Right forelimb (tissue), 1 donor: Measurements from ENCODE around the gene IDUA.
"Not testable (repeated sequence)": the region's sequence is repeated elsewhere in the genome, so short reads cannot be mapped to it uniquely, and the experiment has no call there.

ENCODE experiments used
- DNase-seq: peaks from one replicate; pipeline ENCODE4 v3.0.0-alpha.2; 2018

The IDUA gene

DNA sequence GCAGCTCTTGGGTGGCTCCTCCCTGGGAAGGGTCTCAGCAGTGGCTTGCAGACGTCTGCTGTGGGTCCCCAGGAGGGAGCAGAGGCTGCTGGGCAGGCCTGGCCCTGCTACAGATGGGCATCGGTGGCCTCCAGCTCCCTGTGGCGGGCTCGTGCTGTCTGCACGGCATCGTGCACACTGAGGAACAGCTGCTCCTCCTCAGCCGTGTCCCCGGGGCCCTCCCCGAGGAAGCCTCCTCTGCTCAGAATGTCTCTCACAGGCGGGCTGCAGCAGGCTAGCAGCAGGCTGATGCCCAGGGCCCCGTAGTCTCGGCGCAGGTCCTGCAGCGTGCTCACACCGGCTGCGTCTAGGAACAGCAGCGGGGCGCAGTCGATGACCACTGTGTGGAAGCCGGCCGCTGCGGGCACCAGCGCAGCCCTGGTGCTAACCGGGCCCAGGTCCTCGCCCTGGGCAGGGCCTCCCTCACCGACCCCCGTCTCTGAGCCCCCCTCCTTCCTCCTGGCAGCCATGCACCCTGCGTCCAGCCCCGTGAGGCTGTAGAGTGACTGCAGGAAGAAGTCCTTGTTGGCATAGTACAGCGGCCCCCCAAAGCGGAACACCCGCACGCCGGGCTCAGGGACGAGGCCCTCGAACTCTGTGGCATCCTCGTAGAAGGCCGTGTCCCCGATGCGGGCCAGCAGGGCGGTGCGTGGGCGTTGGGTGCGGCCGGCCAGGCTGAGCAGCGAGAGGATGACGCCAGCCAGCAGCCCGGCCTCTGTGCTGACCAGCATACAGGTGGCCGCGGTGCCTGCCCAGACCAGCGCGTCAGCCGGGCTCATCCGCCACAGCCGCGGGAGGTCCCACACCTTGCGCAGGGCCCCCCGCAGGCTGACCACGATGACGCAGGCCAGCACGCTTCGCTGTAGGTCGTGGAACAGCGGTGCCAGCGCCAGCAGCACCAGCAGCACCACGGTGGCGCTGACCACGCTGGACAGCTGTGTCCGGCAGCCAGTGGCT lies 2.2 kb downstream of the IDUA start:
- no peak for DNase-seq

DNA sequence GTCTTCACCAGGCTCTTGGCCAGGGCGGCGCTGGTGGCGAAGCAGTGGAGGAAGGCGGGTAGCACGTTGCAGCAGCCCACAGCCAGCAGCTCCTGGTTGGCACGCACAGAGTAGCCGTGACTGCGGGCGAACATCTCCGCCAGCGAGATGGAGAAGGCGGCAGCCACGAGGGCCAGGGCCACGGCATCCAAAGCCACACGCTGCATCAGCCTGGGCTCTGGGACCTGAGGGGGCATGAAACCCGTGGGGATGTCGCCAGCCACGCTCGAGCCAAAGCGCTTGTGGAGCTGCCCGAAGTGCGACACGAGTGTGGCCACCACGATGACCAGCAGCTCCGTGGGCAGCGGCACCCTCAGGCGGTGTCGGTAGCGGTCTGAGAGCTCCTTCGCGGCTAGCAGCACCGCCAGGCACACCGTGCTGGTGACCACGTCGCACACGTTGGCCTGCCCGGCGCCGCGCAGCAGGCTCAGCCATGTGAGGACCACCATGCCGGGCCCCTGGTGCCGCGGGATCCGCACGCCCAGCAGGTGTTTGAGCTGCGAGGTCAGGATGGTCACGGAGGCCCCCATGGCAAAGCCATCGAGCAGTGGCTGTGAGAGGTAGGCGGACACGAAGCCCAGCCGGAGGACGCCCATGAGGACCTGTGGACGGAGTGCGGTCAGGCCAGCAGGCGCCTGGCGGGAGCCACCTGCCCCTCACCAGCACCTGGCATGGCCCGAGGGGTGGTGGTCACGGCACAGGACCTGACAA lies 3.1 kb downstream of the IDUA start:
- no peak for DNase-seq

DNA sequence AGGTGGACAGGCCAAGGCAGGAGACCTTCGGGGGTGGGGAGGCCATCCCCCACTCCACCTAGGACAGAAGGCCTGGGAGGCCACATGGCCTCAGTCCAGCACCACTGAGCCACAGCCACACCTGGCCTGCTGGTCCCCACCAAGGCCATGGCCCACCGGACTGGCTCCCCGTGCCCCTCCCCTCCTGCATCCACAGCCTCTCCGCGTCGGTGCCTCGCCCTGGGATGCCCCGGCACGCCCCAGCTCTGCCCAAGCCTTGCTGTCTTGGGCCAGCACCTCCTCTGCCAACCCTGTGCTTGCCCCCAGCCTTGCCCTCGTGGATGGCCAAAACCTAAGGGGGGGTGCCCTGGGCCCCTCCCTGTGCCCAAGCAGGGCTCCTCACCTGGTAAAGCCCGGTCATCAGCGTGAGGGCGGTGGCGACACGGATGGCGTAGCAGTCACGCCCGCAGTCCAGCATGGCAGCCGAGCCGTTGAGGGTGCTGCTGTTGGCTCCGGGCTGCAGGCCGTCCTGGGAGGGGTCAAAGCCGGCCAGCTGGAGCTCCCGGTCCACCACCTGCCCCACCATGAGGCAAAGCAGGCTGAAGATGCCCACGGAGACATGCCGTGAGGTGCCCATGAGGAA lies 4.0 kb downstream of the IDUA start:
- no peak for DNase-seq

DNA sequence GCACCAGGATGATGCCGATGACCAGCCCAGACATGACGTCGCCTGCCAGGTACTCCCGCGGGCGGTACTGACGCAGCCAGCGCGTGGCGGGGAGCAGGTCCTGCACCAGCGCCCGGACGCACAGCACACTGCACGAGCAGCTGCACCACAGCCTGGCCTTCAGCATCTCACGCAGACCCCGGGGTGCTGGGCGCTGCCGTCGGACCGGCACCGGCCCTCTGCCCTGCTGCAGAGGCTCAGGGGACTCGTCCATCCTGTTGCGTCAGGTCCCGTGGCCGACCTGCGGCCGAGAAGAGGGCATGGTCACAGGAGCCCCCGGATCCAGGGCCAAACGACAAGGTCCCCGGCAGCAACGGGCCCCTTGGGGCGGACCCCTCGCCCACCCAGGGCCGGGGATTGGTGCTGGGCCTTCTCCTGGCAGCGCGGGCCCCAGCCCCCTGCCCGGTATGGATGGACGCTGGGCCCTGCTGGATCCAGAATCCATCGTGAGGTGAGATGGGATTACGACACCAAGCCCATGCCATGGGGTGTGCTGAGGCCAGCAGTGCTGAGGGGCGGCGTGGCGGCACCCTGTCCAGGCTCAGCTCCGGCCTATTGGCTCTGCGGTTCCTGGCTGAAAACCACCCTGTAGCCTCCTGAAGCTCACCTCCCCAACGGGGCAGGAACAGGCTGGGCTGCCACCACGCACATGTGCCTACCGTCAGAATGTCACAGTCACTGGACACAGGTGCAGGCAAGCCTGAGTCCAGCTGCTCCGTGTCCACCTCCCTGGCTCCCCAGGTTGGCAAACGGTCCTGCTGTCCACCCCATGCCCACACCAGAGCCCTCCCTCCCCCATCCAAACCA lies 4.8 kb downstream of the IDUA start:
- no peak for DNase-seq

DNA sequence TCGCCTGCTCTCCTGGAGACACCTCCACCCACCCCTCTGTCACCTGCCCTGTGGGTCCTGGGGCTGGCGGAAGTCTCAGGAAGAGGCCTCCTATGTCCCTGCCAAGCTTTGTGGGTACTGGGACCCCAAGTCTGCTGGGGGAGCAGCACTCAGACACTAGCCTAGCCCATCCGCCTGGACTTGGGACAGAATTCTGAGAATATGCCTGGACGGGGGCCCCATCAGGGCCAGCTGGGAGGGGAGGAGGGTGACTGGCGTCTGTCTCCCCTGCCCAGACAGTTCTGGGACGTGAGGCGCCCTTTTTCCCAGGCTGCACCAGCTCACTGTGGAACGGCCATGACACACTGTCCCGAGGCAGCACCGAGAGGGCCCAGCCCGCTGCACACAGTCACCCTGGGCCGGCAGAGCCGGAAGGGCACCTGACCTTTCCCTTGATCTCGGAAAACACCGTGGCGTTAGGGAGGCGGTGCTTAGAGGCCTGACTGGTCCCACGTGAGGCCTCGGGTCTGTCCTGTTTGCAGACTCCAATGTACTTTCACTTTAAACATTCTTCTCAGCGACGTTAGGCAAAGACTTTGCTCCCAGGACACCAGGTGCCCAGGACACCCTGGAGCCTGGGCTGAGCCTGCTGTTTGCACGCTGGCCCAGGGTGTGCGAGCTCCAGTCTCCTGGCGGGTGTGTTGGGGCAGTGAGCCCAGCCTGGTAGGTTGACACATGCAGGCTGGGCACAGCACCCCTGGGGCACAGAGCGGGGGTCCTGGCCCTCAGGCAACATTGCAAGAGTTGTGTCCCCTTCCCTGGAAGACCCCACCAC lies 5.7 kb downstream of the IDUA start:
- DNase-seq: no peak

DNA sequence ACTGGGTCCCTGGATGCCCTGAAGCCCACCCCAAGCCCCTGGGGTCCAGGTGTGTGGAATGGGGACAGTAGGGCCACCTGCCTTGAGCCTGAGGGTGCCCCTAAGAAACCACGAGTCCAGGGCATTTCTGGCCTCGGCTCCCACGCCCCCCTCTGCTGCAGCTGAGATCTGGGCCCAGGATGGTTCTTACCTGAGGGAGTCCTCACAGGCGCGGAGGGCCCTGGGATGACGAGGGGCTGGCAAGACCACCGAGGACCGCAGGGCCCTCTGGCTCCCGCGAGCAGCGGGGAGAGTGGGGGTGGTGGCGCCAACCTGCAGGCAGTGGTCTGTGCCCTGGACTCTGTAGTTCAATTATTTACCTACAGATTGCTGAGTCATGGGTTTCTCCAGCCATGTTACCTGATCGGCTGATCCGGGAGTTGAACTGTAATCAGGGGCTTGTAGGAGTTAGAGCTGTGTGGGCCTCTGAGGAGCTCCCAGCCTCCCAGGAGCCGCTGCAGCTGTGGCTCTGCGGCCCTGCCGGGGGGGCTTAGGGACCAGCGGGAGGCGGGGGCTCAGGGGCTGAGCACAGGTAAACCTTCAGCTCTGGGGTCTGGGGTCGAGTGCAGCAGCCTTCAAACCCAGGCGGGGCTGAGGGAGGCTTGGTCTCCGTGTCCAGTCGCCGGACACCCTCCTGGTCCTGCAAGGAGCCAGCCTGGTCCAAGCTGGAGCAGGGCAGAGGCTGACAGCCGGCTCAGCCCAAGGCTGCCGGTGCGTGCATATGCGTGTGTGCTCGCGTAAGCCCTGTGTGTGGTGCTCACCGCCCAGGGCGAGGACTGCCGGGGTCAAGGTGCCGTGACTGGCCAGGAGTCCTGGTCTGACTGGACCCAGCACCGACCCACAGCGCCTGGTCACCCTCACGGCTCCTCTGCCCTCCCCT lies 6.5 kb downstream of the IDUA start, which contains the start of gene SLC26A1:
TSS of gene SLC26A1 (minus strand) at position 294 of the 919 bp plus-strand sequence. CDS start 1,701 bp downstream, outside the sequence.
- no peak for DNase-seq

DNA sequence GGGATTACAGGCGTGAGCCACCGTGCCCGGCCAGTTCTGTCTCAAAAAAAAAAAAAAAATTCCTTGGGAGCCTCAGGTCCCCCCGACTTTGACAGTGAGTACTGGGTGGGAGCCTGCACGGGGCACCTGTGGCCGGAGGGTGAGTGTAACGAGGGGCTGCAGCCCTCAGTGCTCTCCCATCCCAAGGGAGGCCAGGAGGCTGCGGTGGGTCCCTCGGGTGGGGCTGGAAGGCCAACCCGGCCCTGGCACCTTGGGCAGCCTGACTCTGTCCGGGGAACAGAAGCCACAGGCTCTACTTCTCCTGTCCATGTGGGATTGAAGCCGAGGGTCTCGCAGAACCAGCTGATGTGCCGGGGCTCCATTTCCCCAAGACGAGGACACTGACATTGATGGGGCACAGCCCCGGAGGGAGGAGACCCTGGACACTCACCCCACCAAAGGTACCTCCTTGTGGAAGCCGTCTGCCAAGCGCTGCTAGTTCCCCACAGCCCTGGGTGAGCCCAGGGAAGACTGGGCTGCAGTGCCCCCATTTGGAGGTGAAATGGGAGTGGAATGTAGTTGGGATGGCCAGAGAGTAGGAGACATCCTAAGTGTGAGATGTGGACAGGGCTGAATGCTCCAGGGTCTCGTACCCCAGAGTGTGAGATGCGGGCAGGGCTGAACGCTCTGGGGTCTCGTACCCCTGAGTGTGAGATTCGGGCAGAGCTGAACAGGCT lies 8.6 kb downstream of the IDUA start:
- no peak for DNase-seq

DNA sequence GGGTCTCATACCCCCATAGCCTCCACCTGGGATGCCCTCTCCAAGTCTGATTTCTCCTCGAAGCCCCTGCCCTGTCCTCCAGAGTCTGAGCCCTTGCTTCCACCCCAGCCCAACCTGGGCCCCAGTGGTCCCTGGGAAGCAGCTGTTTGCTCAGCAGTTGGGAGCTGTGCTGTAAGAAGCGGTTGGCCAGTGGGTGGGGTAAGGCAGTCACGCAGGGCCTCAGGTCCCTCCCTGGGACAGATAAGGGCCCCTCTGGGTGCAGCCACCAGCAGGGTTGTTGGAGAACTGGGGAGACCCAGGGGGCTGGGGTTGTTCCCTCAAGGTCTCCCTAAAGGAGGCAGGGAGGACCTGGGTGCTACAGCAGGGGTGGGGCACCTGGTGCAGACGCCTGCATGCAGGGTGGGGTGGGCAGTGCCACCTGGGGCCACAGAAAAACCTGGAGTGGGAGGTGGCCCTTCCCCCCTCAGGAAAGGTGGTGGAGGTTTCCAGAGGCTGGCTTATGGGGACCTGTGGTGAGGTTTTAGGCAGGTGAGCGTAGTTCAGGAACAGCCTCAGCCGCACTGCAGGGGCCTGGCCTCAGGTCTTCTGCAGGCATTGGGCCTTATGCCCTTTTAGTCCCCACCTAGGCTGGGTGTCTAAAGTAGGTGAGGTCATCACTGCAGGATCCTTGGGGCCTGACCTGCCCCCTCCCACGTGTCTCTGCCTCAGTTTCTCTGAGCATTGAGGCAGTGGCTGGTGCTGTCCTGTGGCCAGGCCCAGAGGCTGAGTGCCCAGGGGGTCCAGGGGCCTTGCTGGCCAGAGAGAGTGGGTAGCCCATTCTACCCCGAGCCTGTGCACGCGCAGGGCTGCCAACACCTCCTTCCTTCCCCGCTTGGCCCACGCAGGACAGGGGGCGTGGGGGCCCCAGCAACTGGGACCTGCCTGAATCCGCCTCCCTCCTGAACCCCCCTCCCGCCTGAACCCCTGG lies 9.5 kb downstream of the IDUA start:
- DNase-seq: no peak

DNA sequence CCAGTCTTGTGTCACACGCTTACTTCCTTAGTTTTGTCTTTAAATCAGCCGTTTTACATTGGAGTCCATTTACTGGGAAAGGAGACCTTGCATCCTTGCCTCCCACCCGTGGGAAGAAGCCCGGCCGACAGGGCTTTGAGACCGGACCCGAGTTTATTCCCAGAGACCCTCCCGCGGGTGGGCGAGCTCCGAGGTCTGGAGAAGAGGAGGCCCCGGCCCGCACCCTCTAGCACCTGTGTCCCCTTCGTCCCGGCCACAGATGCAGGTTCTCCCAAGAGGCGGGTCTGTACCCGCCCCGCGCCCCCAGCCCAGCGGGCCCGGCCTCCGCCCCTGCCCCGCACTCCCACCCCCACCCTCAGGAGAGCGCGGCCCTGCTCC lies 10.1 kb downstream of the IDUA start:
- no peak for DNase-seq

DNA sequence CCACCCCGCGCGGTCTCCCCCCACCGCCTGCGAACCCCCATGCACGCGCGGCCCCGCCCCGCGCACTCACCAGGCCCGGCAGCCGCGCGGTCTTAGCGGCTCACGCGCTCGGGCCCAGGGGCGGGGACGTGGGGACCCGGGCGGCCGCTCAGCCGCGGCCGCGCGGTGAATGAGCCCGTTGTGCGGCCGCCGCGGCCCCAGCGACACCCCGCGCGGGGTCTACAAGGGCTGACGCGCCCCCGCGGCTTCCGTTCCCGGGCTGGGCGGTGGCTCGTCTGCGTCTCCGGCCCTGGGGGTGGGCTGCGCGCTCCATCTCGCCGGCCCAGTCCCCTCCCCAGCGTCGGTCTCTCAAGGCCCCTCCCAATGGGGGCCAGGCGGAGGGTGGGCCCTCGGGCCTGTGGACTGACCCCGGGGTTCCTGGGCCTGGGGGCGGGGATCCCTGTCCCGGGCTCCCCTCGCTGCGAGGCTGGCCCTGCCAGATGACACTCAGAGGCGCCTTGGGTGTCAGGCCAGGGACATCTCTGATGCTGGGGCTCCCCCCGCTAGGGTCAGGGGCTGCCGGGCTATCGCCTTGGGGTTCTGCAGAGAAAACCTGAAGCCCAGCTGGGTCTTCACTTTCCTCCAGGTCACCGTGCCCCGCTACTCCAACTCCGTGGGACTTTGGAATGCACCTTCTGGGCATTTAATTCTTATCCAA lies 10.7 kb downstream of the IDUA start:
- DNase-seq: no peak

DNA sequence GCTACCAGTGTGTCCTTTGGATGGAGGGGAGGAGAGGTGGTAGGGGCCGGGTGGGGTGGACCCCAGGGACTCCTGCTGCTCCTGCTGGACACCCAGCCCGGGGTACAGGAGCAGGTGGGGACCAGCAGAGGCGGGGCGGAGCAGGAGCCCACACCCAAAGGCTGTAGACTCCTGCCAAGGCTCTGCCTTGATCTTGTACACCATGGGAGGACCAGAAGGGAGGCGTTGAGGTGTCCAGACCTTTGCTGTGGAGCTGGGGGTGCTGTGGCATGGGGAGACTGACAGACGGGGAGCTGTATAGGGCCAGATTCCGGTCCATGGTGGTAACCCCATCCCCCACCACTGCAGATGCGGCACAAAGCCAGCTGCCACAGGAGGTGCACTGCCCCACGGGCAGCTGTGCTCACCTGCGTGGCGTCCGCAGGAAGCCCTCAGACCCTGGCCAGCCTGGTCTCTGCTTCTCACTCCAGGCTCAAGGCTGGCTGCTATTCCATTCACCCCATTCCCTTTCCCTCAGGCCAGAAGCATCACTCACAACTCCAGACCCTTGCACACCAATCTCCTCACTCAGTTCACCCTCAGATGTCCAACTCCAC lies 11.3 kb downstream of the IDUA start:
- no peak for DNase-seq

DNA sequence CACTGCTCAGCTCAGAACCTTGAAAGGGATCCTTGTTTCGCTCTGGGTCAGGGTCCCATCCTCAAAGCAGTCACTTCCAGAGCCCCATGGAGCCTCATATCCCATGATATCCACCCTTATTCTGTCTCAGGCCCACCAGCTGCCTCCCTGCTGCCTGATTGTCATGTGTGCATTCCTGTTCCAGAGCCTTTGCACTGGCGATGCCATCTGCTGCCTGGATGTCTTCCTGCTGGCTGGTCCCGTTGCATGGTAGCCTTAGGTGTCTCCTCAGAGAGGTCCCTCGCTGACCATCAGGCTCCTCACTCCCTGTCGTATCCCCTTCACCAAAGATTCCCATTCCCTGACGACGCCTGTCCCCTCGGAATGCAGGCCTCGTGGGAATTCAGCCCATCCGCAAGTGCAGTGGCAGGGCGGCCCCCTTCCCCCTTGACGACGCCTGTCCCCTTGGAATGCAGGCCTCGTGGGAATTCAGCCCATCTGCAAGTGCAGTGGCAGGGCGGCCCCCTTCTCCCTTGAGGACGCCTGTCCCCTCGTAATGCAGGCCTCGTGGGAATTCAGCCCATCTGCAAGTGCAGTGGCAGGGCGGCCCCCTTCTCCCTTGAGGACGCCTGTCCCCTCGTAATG lies 12.5 kb downstream of the IDUA start:
- DNase-seq: not testable (repeated sequence)

DNA sequence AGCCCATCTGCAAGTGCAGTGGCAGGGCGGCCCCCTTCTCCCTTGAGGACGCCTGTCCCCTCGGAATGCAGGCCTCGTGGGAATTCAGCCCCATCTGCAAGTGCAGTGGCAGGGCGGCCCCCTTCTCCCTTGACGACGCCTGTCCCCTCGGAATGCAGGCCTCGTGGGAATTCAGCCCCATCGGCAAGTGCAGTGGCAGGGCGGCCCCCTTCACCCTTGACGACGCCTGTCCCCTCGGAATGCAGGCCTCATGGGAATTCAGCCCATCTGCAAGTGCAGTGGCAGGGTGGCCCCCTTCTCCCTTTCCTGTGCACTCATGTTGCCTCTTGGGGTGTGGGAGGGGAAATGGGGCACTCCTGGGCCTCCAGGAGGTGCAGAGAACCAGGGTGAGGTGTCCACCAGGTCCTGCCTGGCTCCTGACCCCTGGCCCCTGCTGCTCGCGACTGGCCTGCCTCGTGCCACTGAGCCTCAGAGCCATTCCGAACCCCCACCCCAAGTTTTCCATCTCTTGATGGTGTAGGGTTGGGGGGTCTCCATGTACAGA lies 13.1 kb downstream of the IDUA start:
- no peak for DNase-seq

DNA sequence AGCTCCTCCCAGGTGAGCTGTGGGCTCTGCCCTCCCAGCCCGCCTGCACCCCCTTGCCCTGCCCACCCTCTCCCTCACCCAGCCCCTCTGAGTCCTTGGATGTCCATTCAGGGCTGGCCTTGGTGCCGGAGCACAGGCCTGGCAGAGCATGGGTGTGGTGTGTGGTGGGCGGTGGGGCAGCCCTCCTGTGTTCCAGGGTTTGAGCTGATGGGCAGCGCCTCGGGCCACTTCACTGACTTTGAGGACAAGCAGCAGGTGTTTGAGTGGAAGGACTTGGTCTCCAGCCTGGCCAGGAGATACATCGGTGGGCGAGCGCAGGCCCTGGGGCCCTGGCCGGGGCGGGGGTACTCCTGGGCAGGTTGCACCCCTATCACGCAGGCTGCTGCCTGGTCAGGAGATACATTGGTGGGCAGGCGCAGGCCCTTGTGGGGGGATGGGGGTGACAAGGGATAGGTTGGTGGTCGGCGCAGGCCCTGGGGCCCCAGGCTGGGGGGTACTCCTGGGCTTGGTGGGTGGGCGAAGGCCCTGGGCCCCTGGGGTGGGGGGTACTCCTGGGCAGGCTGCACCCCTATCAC lies 13.9 kb downstream of the IDUA start:
- DNase-seq: no peak

DNA sequence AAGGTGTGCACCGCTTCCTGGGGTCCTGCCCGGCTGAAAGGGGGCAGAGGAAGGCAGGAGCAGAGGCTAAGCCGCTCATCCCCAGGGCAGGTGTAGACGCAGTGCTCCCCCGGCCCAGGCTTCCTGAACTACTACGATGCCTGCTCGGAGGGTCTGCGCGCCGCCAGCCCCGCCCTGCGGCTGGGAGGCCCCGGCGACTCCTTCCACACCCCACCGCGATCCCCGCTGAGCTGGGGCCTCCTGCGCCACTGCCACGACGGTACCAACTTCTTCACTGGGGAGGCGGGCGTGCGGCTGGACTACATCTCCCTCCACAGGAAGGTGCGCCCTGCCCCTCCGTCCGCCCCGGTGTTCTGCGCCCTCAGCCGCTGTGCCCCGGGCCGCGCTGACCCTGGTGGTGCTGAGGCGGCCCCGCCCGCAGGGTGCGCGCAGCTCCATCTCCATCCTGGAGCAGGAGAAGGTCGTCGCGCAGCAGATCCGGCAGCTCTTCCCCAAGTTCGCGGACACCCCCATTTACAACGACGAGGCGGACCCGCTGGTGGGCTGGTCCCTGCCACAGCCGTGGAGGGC lies 14.8 kb downstream of the IDUA start:
- DNase-seq: no peak

DNA sequence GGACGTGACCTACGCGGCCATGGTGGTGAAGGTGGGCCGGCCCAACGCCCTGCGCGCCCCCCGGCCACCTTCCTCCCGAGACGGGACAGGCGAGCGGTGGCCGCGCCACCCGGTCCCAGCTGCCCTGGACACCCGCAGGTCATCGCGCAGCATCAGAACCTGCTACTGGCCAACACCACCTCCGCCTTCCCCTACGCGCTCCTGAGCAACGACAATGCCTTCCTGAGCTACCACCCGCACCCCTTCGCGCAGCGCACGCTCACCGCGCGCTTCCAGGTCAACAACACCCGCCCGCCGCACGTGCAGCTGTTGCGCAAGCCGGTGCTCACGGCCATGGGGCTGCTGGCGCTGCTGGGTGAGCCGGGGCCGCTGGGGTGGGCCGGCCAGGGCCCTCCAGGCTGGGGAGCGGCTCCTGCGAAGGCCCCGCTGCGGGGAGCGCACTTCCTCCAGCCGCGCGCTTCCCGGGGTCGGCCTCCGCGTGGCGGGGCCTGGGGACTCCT lies 15.3 kb downstream of the IDUA start:
- DNase-seq: no peak
